ENCODE measurements around the gene AGPS. TPM values are rescaled to one million over a fixed set of nuclear protein-coding genes. Genes with fewer than 3 reads are reported as not detected.

Gene AGPS
- total and polyA plus RNA-seq, 2 of the 13 experiments (the other 11 are each of a cell fraction or from before 2014, with no cell fraction given), result 39.4 to 99.0 TPM

DNA sequence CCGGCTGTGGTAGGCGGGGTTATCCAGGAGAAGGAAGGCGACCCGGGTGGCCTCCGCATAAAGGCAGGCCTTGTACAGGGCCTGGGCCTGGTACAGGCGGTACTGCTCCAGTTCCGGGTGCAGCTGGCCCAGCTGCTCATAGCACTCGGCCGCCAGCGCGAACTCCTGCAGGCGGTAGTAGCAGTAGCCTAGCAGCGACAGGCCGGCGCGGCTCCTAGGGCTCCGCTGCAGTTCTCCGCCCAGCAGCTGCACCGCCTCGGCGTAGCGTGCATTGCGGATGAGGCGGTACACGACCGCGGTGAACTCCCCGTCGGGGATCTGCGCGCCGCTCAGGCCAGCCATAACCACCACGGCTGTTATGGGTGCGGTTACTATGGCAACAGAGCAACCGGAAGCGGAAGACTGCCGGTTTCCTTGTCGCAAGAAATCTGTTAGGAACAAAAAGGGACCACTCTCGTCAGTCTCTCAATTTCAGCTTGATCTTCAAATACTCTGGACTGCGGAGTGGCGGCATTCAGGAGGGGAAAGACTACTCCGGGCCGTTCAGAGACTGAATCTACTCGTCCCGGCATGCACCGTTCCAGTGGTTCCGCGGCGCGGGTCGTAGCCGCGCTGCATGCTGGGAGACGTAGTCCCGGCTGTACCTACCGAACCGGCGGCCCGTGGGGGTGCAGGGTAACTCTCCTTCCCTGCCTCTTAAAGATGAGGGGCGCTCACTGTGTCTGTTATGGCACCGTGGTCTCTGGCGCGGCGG, 160.0 kb downstream of the AGPS start (continued):
- TF ChIP-seq ZNF737 (CRISPR knock-in tag; IDR thresholded peaks at IDR 0.05; ENCODE audit: borderline replicate concordance) (no peak), GTF2F1 (IDR thresholded peaks at IDR 0.05; ENCODE audit: low read length) (no peak), ZNF34 (CRISPR knock-in tag; IDR thresholded peaks at IDR 0.05; ENCODE audit: borderline replicate concordance) (no peak), TCF7L2 (IDR thresholded peaks at IDR 0.05; ENCODE audit: low read depth, low read length) (no peak), NFIC (IDR thresholded peaks at IDR 0.05; ENCODE audit: low read length) (no peak), ZNF749 (CRISPR knock-in tag; IDR thresholded peaks at IDR 0.05; ENCODE audit: borderline replicate concordance) (no peak), SRF (IDR thresholded peaks at IDR 0.05; ENCODE audit: low read depth, low read length) (peak; percentile 14; the same call in 1 of the 2 replicates), RFX3 (CRISPR knock-in tag; IDR thresholded peaks at IDR 0.05) (peak; percentile 97), RFXANK (CRISPR knock-in tag; IDR thresholded peaks at IDR 0.05) (no peak), TOE1 (CRISPR knock-in tag; IDR thresholded peaks at IDR 0.05) (no peak), KAT2B (IDR thresholded peaks at IDR 0.05; ENCODE audit: borderline replicate concordance, low read depth, low read length) (no peak), NCOR1 (IDR thresholded peaks at IDR 0.05; ENCODE audit: borderline replicate concordance, low read length) (no peak), ZNF260 (CRISPR knock-in tag; IDR thresholded peaks at IDR 0.05; ENCODE audit: borderline replicate concordance, low read depth) (no peak), HMG20A (CRISPR knock-in tag; IDR thresholded peaks at IDR 0.05; ENCODE audit: borderline replicate concordance) (no peak), FOXJ3 (CRISPR knock-in tag; IDR thresholded peaks at IDR 0.05; ENCODE audit: borderline replicate concordance) (peak; percentile 77; the same call in 1 of the 2 replicates), SMARCC2 (IDR thresholded peaks at IDR 0.05) (no peak), TRIM24 (CRISPR knock-in tag; IDR thresholded peaks at IDR 0.05) (no peak), ZNF292 (CRISPR knock-in tag; IDR thresholded peaks at IDR 0.05; ENCODE audit: borderline replicate concordance, low read depth) (peak; percentile 39; the same call in 1 of the 2 replicates)
- TF ChIP-seq, protein P1, sequence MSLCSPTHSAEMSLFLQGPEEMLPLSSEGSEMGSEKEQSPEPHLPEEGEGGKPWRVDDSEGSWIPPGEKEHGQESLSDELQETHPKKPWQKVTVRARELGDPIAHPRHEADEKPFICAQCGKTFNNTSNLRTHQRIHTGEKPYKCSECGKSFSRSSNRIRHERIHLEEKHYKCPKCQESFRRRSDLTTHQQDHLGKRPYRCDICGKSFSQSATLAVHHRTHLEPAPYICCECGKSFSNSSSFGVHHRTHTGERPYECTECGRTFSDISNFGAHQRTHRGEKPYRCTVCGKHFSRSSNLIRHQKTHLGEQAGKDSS (CRISPR knock-in tag; IDR thresholded peaks at IDR 0.05; ENCODE audit: borderline replicate concordance, low read depth), result peak; percentile 29; the same call in 1 of the 2 replicates
- TF ChIP-seq, protein P2, sequence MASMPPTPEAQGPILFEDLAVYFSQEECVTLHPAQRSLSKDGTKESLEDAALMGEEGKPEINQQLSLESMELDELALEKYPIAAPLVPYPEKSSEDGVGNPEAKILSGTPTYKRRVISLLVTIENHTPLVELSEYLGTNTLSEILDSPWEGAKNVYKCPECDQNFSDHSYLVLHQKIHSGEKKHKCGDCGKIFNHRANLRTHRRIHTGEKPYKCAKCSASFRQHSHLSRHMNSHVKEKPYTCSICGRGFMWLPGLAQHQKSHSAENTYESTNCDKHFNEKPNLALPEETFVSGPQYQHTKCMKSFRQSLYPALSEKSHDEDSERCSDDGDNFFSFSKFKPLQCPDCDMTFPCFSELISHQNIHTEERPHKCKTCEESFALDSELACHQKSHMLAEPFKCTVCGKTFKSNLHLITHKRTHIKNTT (CRISPR knock-in tag; IDR thresholded peaks at IDR 0.05), result no peak
- TF ChIP-seq, protein P3, sequence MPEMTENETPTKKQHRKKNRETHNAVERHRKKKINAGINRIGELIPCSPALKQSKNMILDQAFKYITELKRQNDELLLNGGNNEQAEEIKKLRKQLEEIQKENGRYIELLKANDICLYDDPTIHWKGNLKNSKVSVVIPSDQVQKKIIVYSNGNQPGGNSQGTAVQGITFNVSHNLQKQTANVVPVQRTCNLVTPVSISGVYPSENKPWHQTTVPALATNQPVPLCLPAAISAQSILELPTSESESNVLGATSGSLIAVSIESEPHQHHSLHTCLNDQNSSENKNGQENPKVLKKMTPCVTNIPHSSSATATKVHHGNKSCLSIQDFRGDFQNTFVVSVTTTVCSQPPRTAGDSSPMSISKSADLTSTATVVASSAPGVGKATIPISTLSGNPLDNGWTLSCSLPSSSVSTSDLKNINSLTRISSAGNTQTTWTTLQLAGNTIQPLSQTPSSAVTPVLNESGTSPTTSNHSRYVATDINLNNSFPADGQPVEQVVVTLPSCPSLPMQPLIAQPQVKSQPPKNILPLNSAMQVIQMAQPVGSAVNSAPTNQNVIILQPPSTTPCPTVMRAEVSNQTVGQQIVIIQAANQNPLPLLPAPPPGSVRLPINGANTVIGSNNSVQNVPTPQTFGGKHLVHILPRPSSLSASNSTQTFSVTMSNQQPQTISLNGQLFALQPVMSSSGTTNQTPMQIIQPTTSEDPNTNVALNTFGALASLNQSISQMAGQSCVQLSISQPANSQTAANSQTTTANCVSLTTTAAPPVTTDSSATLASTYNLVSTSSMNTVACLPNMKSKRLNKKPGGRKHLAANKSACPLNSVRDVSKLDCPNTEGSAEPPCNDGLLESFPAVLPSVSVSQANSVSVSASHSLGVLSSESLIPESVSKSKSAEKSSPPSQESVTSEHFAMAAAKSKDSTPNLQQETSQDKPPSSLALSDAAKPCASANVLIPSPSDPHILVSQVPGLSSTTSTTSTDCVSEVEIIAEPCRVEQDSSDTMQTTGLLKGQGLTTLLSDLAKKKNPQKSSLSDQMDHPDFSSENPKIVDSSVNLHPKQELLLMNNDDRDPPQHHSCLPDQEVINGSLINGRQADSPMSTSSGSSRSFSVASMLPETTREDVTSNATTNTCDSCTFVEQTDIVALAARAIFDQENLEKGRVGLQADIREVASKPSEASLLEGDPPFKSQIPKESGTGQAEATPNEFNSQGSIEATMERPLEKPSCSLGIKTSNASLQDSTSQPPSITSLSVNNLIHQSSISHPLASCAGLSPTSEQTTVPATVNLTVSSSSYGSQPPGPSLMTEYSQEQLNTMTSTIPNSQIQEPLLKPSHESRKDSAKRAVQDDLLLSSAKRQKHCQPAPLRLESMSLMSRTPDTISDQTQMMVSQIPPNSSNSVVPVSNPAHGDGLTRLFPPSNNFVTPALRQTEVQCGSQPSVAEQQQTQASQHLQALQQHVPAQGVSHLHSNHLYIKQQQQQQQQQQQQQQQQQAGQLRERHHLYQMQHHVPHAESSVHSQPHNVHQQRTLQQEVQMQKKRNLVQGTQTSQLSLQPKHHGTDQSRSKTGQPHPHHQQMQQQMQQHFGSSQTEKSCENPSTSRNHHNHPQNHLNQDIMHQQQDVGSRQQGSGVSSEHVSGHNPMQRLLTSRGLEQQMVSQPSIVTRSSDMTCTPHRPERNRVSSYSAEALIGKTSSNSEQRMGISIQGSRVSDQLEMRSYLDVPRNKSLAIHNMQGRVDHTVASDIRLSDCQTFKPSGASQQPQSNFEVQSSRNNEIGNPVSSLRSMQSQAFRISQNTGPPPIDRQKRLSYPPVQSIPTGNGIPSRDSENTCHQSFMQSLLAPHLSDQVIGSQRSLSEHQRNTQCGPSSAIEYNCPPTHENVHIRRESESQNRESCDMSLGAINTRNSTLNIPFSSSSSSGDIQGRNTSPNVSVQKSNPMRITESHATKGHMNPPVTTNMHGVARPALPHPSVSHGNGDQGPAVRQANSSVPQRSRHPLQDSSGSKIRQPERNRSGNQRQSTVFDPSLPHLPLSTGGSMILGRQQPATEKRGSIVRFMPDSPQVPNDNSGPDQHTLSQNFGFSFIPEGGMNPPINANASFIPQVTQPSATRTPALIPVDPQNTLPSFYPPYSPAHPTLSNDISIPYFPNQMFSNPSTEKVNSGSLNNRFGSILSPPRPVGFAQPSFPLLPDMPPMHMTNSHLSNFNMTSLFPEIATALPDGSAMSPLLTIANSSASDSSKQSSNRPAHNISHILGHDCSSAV (CRISPR knock-in tag; IDR thresholded peaks at IDR 0.05; ENCODE audit: borderline replicate concordance), result no peak
